GM12875 (cell line): ENCODE data around the gene ZNF195.

Experiments used
- H3K4me3 ChIP-seq: one replicate; pipeline ENCODE4 v1.5.1; 2011; ENCODE audit warnings: low read depth, low read length, control low read depth
- CTCF ChIP-seq: IDR thresholded peaks from 2 replicates; pipeline ENCODE4 v1.5.1; 2011; ENCODE audit warnings: low read depth, mild to moderate bottlenecking, control low read depth, inconsistent platforms, low read length, moderate library complexity, borderline replicate concordance; ENCODE audit not compliant: insufficient read depth

Gene ZNF195

GRCh38 chr11:3382613-3383285, 3.8 kb upstream of the ZNF195 start:
- no peak overlapping the region for H3K4me3 ChIP-seq
- no peak for TF ChIP-seq CTCF

GRCh38 chr11:3381794-3382193, 2.8 kb upstream of the ZNF195 start:
- H3K4me3 ChIP-seq: no peak overlapping the region
- TF ChIP-seq CTCF: no peak

- H3K4me3 ChIP-seq: no peak overlapping the region
- TF ChIP-seq CTCF: no peak
These were observed 2.0 kb upstream of the ZNF195 start for GRCh38 chr11:3380706-3381545.

- H3K4me3 ChIP-seq: no peak overlapping the region
- TF ChIP-seq CTCF: no peak
These were observed 3.4 kb downstream of the ZNF195 start for GRCh38 chr11:3375552-3375951.

GRCh38 chr11:3370311-3370870, 8.6 kb downstream of the ZNF195 start:
- H3K4me3 ChIP-seq: no peak overlapping the region
- no peak for TF ChIP-seq CTCF

- no peak overlapping the region for H3K4me3 ChIP-seq
- no peak for TF ChIP-seq CTCF
These were observed 9.6 kb downstream of the ZNF195 start for GRCh38 chr11:3369366-3369765.

GRCh38 chr11:3368199-3368598, 10.7 kb downstream of the ZNF195 start:
- TF ChIP-seq CTCF: no peak
- no peak overlapping the region for H3K4me3 ChIP-seq
